ENCODE data around the gene COL5A1.
A peak's percentile ranks its signal among the peaks of the same experiment; 100 is the strongest.

The COL5A1 gene

DNA sequence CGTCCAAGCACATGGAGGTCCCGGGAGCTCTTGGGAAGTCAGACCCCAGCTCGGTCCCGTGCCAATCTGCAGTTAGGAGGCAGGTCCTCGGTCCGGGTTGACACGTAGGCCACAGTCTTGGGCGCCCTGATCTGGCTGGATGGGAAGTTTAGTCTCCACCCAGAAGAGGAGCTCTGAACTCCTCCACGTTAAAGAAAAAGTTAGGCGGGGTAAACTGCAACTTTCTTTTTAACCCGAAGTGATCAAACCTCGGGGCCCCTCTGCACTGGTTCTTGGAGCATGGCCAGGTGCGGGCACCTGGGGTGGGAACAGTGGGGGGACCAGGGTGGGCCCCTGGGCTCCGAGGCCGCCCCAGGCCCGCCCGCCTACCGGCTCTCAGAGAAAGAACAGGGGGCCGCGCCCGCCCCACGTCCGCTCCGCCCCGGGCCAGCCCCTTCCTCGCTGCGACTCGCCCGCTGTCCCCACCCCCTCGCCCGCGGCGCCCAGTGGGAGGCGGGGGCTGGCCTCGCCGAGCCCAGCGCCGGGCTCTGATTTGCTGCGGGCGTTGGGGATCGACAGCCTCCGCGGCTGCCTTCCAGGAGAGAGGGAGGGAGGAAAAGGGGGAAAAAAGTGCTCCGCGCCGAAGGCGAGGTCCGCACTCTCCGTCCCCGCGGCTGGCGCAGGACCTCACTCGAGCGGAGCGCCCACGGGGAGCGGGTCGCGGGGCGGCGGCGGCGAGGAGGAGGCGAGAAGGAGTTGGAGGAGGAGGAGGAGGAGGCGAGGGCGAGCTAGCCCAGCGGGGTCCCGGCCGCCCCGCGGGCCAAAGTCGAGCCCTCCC is at the start of gene COL5A1:
TSS of gene COL5A1 (plus strand) at position 631 of the 817 bp plus-strand sequence. CDS start 385 bp downstream, outside the sequence.
- peak; percentile 9 to 26 (median 18) for DNase-seq (ENCODE audit: low read depth in 3 of 3)

GRCh38 chr9:134592018-134592818 is 49.4 kb upstream of the COL5A1 start:
- no peak for DNase-seq (ENCODE audit: low read depth in 3 of 3)

GRCh38 chr9:134592819-134593200 is 48.8 kb upstream of the COL5A1 start:
- DNase-seq (ENCODE audit: low read depth in 3 of 3) = no peak

DNA sequence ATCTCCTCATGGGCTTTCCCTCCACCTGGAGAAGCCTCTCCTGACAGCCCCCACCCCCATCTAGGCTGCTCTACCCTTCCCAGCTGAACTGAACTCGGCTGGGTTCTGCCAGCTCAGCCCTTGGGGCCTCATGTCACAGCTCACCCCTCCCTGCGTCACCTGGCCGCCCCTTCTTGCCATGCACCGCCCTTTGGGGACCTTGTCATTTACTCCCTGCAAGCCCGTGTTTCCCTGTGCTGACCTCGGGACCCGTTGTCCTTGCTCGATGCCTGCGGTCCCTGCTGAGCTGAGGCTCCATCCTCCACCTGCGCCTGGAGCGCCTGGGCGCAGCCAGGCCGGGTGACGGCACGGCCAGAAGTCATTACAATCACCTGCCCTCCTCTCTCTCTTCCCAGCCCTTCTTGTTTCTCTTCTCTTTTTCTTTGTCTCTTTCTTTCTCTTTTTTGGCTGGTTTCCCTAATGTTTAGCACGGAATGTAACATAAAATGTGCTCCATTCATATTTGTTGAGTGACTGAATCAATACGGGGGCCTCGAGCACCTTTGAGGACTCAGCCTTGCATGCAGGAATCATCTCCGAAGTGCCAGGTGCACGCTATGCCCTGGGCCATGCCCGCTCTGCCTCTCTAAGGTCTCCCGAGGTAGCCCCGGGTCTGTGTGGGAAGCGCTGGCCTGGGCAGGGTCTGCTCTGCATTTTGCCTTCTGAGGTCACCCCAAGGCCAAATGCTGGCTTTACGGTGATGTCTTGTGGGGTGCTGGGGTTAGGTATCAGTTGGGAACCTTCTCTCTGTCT is 48.1 kb upstream of the COL5A1 start:
- DNase-seq (ENCODE audit: low read depth in 3 of 3) = no peak

DNA sequence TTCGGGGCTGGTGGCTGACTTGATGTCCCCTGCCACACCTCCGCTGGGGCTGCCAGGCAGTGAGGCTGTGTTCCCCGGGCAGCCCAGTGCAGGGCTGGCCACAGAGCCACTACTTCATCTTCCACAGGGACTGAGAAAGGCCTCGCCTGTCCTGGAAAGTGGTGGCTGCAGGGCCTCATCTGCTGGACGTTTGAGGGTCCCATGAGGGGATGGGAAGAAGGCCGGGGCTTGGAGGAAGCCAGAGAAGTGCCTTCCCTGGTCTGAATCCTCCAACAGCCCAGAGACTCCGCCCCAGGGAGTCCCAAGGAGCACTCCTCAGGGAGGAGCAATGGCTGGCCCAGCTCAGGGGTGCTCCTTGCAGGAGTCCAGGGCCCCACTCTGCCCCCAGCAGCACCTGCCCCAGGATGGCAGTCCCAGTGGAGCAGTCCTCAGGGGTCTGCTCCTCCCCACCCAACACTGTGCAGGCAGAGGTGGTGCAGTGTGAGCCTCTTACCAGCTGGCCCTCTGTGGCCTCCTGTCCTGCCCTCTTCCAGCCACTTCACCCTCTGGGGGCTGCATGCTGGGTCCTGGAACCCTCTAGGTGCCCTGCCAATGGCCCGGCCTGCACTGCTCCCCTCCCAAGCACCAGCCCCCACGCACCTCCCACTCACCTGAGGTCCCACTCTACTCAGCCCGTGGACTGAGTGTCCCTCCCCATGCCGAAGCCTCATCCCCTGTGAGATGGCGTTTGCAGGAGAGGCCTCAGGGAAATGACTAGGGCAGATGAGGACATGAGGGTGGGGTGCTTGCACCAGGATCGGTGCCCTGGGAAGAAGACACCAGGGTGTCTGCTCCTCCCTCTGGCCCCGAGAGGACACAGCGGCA is 47.3 kb upstream of the COL5A1 start:
- DNase-seq (ENCODE audit: low read depth in 3 of 3) = no peak

DNA sequence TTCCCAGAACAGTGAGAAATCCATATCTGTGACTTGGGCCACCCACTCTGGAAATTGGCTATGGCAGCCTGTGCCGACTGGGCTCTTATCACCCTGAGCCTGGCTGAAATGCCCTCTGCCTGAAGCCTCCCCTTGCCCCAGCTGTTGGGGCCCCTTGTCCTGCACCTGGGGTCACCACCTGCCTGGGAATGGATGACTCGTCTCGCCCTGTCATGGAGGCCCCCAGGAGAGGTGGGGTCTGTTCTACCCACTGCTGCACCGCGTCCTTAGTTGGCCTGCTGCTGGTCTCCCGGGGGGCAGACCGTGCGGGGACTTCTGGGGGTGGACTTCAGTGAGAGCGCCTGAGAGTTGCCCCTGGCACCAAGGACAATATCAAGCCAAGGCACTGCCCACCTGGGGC is 46.6 kb upstream of the COL5A1 start:
- DNase-seq (ENCODE audit: low read depth in 3 of 3) = no peak

DNA sequence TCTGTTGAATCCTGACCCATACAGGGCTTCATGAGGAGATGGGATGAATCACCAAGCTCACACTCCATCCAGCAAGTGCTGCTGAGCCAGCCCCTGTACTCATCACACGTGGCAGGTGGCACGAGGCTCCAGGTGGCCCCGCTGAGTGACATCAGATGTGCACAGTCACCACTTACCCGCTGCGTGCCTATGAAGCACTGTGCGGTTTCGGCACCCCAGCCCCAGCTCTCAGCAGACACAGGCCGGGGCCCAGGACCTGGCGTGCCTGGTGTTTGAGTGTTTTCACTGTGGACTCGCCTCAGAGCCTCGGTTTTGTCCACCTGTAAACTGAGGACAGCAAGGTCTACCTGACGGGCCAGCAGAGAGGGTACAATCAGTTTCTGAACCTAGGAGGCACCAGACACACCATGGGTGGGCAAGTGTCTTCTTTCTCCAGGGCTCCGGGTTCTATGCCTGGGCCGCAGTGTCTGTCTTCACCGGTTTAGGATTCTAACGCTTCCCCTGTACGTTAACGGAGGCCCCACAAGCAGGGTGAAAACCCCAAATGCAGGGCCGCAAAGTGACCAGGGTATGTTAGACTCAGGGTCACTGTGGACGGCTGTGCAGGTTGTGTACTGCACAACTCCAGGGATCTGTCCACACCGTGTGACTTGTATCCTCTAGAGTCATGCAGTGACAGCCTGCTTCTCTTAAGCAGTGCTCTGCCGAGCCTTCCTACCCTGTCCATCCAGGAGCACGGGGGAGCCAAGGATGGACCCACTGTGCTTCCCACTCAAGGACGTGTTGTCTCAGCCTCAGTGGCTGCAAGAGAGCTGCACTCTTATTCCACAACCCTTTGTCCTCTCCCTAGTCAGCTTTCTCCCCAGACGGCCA is 44.3 kb upstream of the COL5A1 start:
- no peak for DNase-seq (ENCODE audit: low read depth in 3 of 3)

DNA sequence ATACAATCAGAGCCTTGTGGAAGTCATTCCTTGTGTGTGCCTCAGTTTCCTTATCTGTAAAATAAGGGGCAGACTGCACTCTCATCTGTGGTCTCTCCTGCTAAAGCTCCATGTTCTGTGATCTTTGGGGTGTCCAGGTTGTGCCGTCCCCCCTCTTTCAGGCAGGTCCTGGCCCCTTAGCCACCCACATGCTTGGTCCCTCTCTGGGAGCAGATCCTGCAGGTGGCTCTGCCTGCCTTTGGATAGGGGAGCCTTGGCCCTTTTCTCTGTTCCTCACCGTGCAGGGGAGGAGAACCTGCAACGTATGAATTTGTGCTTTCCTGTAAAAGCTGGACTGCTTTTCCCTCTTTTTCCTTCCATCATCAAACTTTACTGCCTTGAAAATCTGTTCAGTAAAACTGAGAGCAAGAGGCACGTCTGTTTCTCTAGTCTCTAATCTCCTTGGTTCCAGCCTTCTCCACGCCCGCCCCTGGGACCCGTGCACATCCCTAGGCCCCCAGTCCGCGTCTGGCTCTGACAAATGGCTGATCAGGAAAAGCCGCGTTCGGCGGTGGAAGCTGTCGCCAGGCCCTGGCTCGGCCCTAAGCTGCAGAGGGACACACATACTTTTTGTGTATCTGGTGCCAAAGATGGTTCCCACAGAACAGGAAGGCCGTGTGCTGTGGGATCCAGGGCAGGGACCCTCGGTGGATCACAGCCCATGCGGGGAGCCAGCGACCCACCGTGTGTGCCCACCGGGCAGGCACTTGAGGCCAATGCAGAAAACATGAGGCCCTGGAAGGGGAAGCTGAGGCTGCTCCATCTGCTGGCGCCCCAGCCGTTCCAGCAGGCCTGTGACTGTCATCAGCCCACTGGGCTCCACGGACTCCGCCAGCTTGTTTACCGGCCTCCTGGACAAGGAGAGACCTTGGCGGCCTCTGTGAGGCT is 43.4 kb upstream of the COL5A1 start:
- DNase-seq (ENCODE audit: low read depth in 3 of 3) = no peak

GRCh38 chr9:134598884-134599245 is 42.7 kb upstream of the COL5A1 start:
- DNase-seq (ENCODE audit: low read depth in 3 of 3) = no peak

DNA sequence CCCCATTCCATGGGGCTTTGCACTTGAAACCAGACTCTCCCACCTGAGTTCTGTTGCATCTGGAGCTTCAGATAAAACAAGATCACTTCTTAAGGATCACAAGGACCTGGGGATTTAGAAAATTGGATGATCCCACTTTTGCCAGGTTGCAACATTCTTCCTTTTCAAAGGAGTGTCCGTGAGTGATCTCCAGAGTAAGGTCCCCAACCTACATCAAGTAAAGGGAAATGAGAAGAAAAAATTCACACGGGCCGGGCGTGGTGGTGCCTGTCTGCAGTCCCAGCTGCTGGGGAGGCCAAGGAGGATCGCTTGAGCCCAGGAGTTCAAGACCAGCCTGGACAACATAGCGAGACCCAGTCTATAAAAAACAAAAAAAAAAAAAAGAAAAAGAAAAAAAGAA is 41.2 kb upstream of the COL5A1 start:
- DNase-seq (ENCODE audit: low read depth in 3 of 3) = no peak

DNA sequence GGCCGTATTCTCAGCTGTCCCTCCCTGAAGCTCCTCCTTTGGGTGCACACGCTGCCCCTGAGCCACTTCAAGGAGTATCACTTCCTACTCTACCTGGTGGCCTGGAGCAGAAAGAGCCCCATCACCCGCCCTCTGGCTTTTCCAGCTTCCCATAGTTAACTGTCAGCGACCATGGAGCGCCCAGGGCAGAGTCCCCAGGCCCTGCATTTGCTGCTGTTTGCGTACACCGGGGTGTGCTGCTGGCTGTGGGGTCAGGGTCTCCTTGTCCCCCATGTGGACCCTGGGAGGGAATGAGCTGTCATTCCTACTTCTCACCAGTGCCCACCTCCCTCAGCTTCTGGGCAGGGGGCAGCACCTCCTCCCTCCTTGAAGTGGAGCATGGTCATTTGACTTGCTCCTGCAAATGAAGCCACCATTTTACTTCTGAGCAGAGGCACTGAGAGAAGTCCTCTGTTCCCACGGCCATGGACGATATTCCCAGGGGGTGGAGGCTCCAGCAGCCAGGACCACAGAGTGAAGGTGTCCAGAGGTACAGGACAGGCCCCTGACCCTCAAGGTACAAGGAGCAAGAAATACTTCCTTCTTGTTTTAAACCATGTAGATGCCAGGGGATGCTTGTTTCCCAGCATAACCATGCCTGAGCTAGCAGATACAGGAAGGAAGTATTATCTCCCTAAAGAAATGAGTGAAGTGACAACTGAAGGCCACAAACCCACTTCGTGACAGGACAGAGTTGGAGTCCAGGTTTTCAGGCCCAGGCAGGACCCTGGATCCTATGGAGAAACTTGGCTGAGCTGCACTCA is 40.6 kb upstream of the COL5A1 start:
- no peak for DNase-seq (ENCODE audit: low read depth in 3 of 3)

GRCh38 chr9:134601764-134602163 is 39.8 kb upstream of the COL5A1 start:
- no peak for DNase-seq (ENCODE audit: low read depth in 3 of 3)

DNA sequence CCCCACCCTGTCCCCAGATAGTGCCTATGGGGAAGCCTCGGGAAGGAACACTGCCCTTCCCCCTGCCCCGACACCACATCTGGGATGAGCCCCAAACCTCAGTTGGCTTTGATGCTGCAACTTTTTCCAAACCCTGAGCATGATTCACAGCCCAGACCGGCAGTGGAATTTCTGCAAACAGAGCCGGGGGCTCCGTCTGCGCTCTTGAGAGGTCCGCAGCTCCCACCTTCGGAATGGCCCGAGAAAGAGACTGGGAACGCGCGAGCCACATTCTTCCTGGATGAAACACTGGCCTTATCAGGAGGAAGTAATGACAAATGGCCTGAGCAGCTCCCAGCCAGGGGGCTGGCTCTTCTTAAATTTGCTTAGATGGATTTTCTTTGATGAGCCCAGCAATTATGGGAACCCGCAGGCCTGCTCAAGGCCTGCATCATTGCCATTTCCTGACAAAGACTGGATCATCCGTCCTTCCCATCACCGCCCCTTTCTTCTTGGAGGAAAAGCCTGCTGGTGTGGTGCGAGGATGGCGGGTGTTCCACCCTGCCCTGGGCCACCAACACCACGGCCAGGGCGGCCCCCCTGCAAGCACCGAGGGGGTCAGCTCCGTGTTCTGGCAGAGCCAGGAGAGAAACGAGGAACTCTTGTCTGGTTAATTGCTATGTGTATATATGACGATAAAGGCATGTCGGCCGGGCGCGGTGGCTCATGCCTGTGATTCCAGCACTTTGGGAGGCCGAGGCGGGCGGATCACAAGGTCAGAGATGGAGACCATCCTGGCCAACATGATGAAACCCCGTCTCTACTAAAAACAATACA is 38.8 kb upstream of the COL5A1 start:
- DNase-seq (ENCODE audit: low read depth in 3 of 3) = no peak

DNA sequence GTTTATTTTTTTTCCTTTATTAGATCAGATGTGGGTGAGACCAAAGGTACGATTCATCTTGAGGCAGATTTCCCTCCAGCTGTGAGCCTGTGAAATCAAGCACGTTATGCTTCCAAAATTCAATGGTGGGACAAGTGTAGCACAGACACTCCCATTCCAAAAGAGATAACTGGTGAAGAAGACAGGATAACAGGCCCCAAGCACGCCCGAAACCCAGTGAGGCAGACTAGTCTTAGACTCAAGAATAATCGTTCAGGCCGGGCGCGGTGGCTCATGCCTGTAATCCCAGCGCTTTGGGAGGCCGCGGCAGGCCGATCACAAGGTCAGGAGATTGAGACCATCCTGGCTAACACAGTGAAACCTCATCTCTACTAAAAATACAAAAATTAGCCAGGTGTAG is 36.8 kb upstream of the COL5A1 start:
- DNase-seq (ENCODE audit: low read depth in 3 of 3) = no peak

GRCh38 chr9:134605351-134605965 is 36.1 kb upstream of the COL5A1 start:
- DNase-seq (ENCODE audit: low read depth in 3 of 3) = no peak

- DNase-seq (ENCODE audit: low read depth in 3 of 3) = no peak
Observed at GRCh38 chr9:134605966-134606357, 35.6 kb upstream of the COL5A1 start.

All from stimulated activated CD4-positive, alpha-beta T cell treated with anti-CD3 and anti-CD28 coated beads, TNF-alpha, amount 100 ng/mL, for 4 hours (primary cell).